ACHN (cell line): ENCODE results near the gene TBX15.
"Not testable (repeated sequence)": the region's sequence is repeated elsewhere in the genome, so short reads cannot be mapped to it uniquely, and the experiment has no call there.

Experiments used
- DNase-seq: peaks from one replicate; pipeline ENCODE4 v3.0.0-alpha.2; 2015
- in situ Hi-C: cut with HindIII; loops from 2 replicates; pipeline ENCODE4 v1.10.0; 2017; ENCODE audit warnings: low sequenced_read_pairs, low pct_ligation_motif_present, low pct_unique_long_range_greater_than_20kb

TBX15 gene

GRCh38 chr1:118970451-118970850 lies 17.7 kb downstream of the TBX15 start:
- in situ Hi-C loops = no loop called here
- DNase-seq = no peak

- peak; percentile 14 for DNase-seq
- in situ Hi-C loops = no loop called here
These were observed 24.4 kb downstream of the TBX15 start for GRCh38 chr1:118963456-118964430.

GRCh38 chr1:118963138-118963455 lies 25.0 kb downstream of the TBX15 start:
- in situ Hi-C loops = no loop called here
- no peak for DNase-seq

GRCh38 chr1:118961156-118961555 lies 27.0 kb downstream of the TBX15 start:
- in situ Hi-C loops = no loop called here
- DNase-seq = no peak

GRCh38 chr1:118960567-118961136 lies 27.5 kb downstream of the TBX15 start:
- in situ Hi-C loops = no loop called here
- peak; percentile 11 for DNase-seq

- no peak for DNase-seq
- in situ Hi-C loops = no loop called here
These were observed 28.0 kb downstream of the TBX15 start for GRCh38 chr1:118960026-118960561.

- in situ Hi-C loops = no loop called here
- no peak for DNase-seq
These were observed 29.1 kb downstream of the TBX15 start for GRCh38 chr1:118958937-118959631.

GRCh38 chr1:118958140-118958539 lies 30.0 kb downstream of the TBX15 start:
- DNase-seq = no peak
- in situ Hi-C loops = no loop called here

- in situ Hi-C loops, DNase-seq: not testable (repeated sequence)
These were observed 30.6 kb downstream of the TBX15 start for GRCh38 chr1:118957579-118957978.

GRCh38 chr1:118954301-118954905 lies 33.7 kb downstream of the TBX15 start:
- in situ Hi-C loops = no loop called here
- no peak for DNase-seq

GRCh38 chr1:118951270-118951936 lies 36.7 kb downstream of the TBX15 start:
- in situ Hi-C loops = no loop called here
- DNase-seq = no peak

GRCh38 chr1:118949315-118949714 lies 38.8 kb downstream of the TBX15 start:
- in situ Hi-C loops = no loop called here
- DNase-seq = peak; percentile 84

GRCh38 chr1:118948846-118949245 lies 39.3 kb downstream of the TBX15 start:
- in situ Hi-C loops = no loop called here
- no peak for DNase-seq

- in situ Hi-C loops = no loop called here
- no peak for DNase-seq
These were observed 39.8 kb downstream of the TBX15 start for GRCh38 chr1:118948351-118948750.

- in situ Hi-C loops = no loop called here
- peak; percentile 82 for DNase-seq
These were observed 40.4 kb downstream of the TBX15 start for GRCh38 chr1:118947790-118948189.

- in situ Hi-C loops = no loop called here
- DNase-seq = no peak
These were observed 41.0 kb downstream of the TBX15 start for GRCh38 chr1:118947003-118947765.

GRCh38 chr1:118945489-118945888 lies 42.7 kb downstream of the TBX15 start:
- in situ Hi-C loops = no loop called here
- DNase-seq = peak; percentile 69

- in situ Hi-C loops = no loop called here
- DNase-seq = no peak
These were observed 43.6 kb downstream of the TBX15 start for GRCh38 chr1:118944546-118944945.
